KMS-11 (cell line): ENCODE measurements around the gene KRT33A.

ENCODE experiments used
- H2AFZ ChIP-seq: fragments of 200-600 bp; sonication (generic); 2 replicates; pipeline ENCODE4 v1.6.1; 2016; ENCODE audit warnings: antibody characterized with exemption, mixed run types, low read depth
- H3K27ac ChIP-seq: fragments of 200-600 bp; sonication (generic); 2 replicates; pipeline ENCODE4 v1.6.1; 2016; ENCODE audit warnings: mild to moderate bottlenecking, mixed run types
- H3K27me3 ChIP-seq: fragments of 200-600 bp; sonication (generic); 2 replicates; pipeline ENCODE4 v1.6.1; 2017; ENCODE audit warnings: mild to moderate bottlenecking, low read depth, mixed run types, moderate library complexity; ENCODE audit not compliant: insufficient read depth
- H3K36me3 ChIP-seq: fragments of 200-600 bp; sonication (generic); 2 replicates; pipeline ENCODE4 v1.6.1; 2017; ENCODE audit warnings: mild to moderate bottlenecking, mixed run types; ENCODE audit not compliant: insufficient read depth
- H3K4me1 ChIP-seq: fragments of 200-600 bp; sonication (generic); 2 replicates; pipeline ENCODE4 v1.6.1; 2016; ENCODE audit warnings: mild to moderate bottlenecking, low read depth, mixed run types; ENCODE audit not compliant: poor library complexity, severe bottlenecking
- H3K4me2 ChIP-seq: fragments of 200-600 bp; sonication (generic); 2 replicates; pipeline ENCODE4 v1.7.0; 2016; ENCODE audit warnings: mild to moderate bottlenecking, mixed run types
- H3K4me3 ChIP-seq: fragments of 200-600 bp; sonication (generic); IDR thresholded peaks from 2 replicates; pipeline ENCODE4 v1.6.1; 2017; ENCODE audit warnings: low read depth, low read length, mixed read lengths; ENCODE audit not compliant: insufficient read depth
- H3K79me2 ChIP-seq: fragments of 200-600 bp; sonication (generic); 2 replicates; pipeline ENCODE4 v1.6.1; 2016; ENCODE audit warnings: low read depth, mixed run types; ENCODE audit not compliant: insufficient read depth
- H3K9ac ChIP-seq: fragments of 200-600 bp; sonication (generic); 2 replicates; pipeline ENCODE4 v1.6.1; 2016; ENCODE audit warnings: mild to moderate bottlenecking, mixed run types
- H4K20me1 ChIP-seq: fragments of 200-600 bp; sonication (generic); 2 replicates; pipeline ENCODE4 v1.6.1; 2016; ENCODE audit warnings: mild to moderate bottlenecking, mixed run types; ENCODE audit not compliant: insufficient read depth
- TF ChIP-seq, protein P1 (sequence below): fragments of 200-600 bp; sonication (generic); conservative IDR thresholded peaks from 2 replicates; pipeline ENCODE4 v1.6.1; 2017; ENCODE audit warnings: low read depth, mild to moderate bottlenecking, antibody characterized with exemption, low read length, moderate library complexity, mixed read lengths

Gene KRT33A

DNA sequence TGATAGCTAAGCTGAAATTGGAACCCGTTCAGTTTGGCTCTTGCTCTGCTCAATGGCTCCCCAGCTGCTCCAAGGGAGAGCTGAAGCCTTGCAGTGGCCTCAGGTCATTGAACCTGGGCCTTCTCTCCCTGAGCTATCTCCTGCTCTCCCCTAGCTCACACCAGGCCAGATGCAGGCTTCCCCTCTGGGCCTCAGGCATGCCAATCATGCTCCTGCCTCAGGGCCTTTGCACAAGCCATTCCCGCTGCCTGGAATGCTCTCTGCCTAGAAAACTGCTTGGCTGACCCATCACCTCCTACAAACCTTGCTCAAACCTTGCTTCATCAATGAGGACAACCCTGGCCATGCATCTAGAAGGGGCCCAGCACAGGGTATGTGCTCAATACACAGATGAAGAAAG lies 18.4 kb downstream of the KRT33A start:
- Histone ChIP-seq H3K27me3 (peaks cover 9% of the 10 kb centered on the region; the same call in 1 of the 2 replicates), H3K4me3 (no peak overlapping the region), H4K20me1 (no peaks in the 10 kb centered on the region), H3K36me3 (no peaks in the 10 kb centered on the region), H3K4me1 (no peaks in the 10 kb centered on the region), H3K4me2 (no peak overlapping the region), H3K79me2 (no peaks in the 10 kb centered on the region), H3K27ac (no peak overlapping the region), H3K9ac (no peak overlapping the region), H2AFZ (no peak overlapping the region)
- TF ChIP-seq, protein P1, sequence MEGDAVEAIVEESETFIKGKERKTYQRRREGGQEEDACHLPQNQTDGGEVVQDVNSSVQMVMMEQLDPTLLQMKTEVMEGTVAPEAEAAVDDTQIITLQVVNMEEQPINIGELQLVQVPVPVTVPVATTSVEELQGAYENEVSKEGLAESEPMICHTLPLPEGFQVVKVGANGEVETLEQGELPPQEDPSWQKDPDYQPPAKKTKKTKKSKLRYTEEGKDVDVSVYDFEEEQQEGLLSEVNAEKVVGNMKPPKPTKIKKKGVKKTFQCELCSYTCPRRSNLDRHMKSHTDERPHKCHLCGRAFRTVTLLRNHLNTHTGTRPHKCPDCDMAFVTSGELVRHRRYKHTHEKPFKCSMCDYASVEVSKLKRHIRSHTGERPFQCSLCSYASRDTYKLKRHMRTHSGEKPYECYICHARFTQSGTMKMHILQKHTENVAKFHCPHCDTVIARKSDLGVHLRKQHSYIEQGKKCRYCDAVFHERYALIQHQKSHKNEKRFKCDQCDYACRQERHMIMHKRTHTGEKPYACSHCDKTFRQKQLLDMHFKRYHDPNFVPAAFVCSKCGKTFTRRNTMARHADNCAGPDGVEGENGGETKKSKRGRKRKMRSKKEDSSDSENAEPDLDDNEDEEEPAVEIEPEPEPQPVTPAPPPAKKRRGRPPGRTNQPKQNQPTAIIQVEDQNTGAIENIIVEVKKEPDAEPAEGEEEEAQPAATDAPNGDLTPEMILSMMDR, result no peak

- H3K4me2 ChIP-seq, result no peak overlapping the region
- H3K79me2 ChIP-seq, result no peaks in the 10 kb centered on the region
- H2AFZ ChIP-seq, result no peak overlapping the region
- H3K36me3 ChIP-seq, result no peaks in the 10 kb centered on the region
- no peak overlapping the region for H3K27ac ChIP-seq
- H4K20me1 ChIP-seq, result no peaks in the 10 kb centered on the region
- no peak overlapping the region for H3K4me3 ChIP-seq
- no peaks in the 10 kb centered on the region for H3K4me1 ChIP-seq
- TF ChIP-seq, protein P1, result no peak
- peaks cover 4% of the 10 kb centered on the region; the same call in 1 of the 2 replicates for H3K27me3 ChIP-seq
- H3K9ac ChIP-seq, result no peak overlapping the region
These were observed 19.0 kb downstream of the KRT33A start for GRCh38 chr17:41331606-41332005.

DNA sequence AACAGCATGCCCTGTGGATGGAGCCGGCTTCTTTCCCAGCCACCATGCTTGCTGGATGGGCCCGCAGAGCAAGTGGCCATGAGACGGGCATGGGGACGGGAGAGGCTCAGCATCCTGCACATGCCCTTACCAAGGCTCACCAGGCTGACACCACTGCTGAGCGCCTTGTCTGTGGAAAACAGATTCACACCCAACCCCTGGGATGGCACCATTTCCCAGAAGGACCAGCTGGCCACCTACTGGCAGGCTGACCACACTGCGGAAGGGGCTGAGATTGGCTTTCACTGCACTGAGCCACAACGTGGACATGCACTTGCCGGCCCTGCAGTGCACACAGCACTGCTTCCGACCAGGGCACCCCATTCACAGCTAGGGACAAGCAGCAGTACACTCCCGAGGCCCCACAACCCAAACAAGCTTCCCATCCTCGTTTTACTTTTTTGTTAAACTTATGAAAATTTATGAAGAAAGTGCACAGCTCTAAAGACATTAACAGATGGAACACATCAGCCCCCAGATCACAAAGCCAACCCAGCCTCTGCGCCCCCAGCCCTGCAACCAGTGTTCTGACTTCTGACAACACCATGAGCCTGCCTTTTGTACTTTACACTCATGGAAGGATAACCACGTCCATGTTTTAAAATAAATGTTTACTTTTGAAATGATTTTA lies 21.2 kb downstream of the KRT33A start:
- no peaks in the 10 kb centered on the region for H3K4me1 ChIP-seq
- no peaks in the 10 kb centered on the region for H3K36me3 ChIP-seq
- no peak overlapping the region for H3K4me3 ChIP-seq
- TF ChIP-seq, protein P1, result peak; percentile 77
- H4K20me1 ChIP-seq, result no peaks in the 10 kb centered on the region
- H3K9ac ChIP-seq, result no peak overlapping the region
- H3K27ac ChIP-seq, result no peak overlapping the region
- no peak overlapping the region for H3K4me2 ChIP-seq
- no peak overlapping the region for H2AFZ ChIP-seq
- H3K27me3 ChIP-seq, result no peaks in the 10 kb centered on the region; the same call in 1 of the 2 replicates
- H3K79me2 ChIP-seq, result no peaks in the 10 kb centered on the region

GRCh38 chr17:41328207-41328606 lies 22.4 kb downstream of the KRT33A start:
- no peaks in the 10 kb centered on the region for H3K79me2 ChIP-seq
- no peak overlapping the region for H3K9ac ChIP-seq
- no peaks in the 10 kb centered on the region for H4K20me1 ChIP-seq
- TF ChIP-seq, protein P1, result no peak
- H3K4me1 ChIP-seq, result no peaks in the 10 kb centered on the region
- no peaks in the 10 kb centered on the region; the same call in 1 of the 2 replicates for H3K27me3 ChIP-seq
- H2AFZ ChIP-seq, result no peak overlapping the region
- no peak overlapping the region for H3K27ac ChIP-seq
- H3K4me2 ChIP-seq, result no peak overlapping the region
- no peak overlapping the region for H3K4me3 ChIP-seq
- H3K36me3 ChIP-seq, result no peaks in the 10 kb centered on the region
